HFFc6 (cell line): Measurements from ENCODE around the gene NPAS3. TPM values are rescaled to one million over a fixed set of nuclear protein-coding genes. Genes with fewer than 3 reads are reported as not detected.

Source experiments
- DNase-seq: peaks from one replicate; pipeline ENCODE4 v3.0.0-alpha.2; 2018
- H3K27ac Mint-ChIP-seq: 2 replicates; pipeline ENCODE4 v1.8.0; 2020; ENCODE audit warnings: mild to moderate bottlenecking, mixed read lengths
- H3K27me3 Mint-ChIP-seq: 2 replicates; pipeline ENCODE4 v1.8.0; 2021; ENCODE audit warnings: mild to moderate bottlenecking, moderate library complexity, mixed read lengths; ENCODE audit not compliant: insufficient read depth
- H3K36me3 Mint-ChIP-seq: 2 replicates; pipeline ENCODE4 v1.8.0; 2021; ENCODE audit warnings: low read depth, mixed read lengths
- H3K4me1 Mint-ChIP-seq: 2 replicates; pipeline ENCODE4 v1.8.0; 2020; ENCODE audit warnings: low read depth, mixed read lengths
- H3K4me3 Mint-ChIP-seq: 2 replicates; pipeline ENCODE4 v1.8.0; 2020; ENCODE audit warnings: mild to moderate bottlenecking, moderate library complexity, mixed read lengths
- H3K9me3 Mint-ChIP-seq: 2 replicates; pipeline ENCODE4 v1.8.0; 2020; ENCODE audit warnings: mild to moderate bottlenecking, mixed read lengths
- total RNA-seq, 6 experiments: library from RNA; stranded (reverse); fragmentation: NEBNext Ultra II Directional; extraction: Animal tissue kit (Norgen Biotek cat#: 25700); gene quantifications; 2 replicates in 1 of 6; 3 replicates in 5 of 6; pipeline ENCODE4 v1.2.3, GENCODE V29; 2021
- TF ChIP-seq, protein P1 (sequence below): fragments of 200-600 bp; sonication (generic); IDR thresholded peaks from 2 replicates; pipeline ENCODE4 v1.5.0; 2021; ENCODE audit warnings: antibody characterized with exemption, mild to moderate bottlenecking

The NPAS3 gene
- total RNA-seq, 6 experiments from 2014 or later: not detected

DNA sequence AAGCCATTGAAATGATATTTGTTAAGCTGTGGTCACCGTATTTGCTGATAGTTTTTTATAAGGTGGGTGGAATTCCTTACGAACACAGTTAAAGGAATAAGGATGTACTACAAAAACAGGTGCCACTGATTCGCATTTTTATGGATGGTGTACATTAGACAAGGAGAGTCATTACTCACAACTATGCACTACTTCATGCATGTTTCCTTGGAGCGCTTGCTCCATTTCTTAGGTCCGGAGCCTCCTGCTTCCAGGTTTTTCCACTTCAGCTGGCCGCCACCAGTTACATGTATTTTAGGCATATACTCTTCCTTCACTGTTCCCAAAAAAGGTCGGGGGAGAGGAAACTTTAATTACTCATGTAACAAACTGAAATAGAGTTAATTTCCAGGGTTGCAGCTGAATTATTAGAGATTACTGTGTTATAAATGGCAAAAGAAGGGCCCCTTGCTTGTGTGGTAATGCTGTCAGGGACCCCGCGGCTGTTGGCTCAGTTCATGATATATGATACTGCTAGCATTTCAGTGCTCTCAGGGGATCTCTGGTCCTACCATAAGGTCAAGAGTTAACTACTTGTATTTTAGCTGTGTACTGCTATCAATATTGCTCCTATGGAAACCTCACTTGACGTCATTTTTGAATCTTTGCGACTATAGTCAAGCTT, 454.7 kb downstream of the NPAS3 start:
- no peaks in the 10 kb centered on the region for H3K4me1 Mint-ChIP-seq

DNA sequence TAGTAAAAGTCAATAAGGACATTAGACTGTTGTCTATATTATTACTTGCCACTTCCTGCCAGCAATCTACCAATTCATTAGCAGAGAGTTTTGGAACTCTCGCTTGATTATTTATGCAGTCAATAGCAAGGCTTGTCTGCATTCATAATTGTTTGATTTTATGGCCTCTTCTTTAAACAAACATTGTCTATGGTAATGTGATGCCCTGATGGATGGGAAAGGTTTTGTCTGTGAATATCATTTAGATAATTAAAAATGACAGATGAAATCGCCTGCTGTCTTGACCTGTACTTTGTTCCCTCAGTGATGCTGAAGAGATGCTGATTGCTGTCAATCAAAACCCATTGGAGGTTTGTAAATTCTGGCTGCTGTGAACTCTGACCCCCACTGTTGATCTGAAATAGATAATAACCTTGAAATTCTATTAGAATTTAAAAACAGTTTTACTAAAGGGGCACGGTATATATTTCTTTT, 455.3 kb downstream of the NPAS3 start:
- Mint-ChIP-seq H3K4me1 (no peaks in the 10 kb centered on the region), H3K27ac (no peak overlapping the region), H3K4me3 (no peak overlapping the region), H3K9me3 (no peaks in the 10 kb centered on the region; the same call in 1 of the 2 replicates), H3K27me3 (no peaks in the 10 kb centered on the region), H3K36me3 (no peaks in the 10 kb centered on the region)
- TF ChIP-seq, protein P1, sequence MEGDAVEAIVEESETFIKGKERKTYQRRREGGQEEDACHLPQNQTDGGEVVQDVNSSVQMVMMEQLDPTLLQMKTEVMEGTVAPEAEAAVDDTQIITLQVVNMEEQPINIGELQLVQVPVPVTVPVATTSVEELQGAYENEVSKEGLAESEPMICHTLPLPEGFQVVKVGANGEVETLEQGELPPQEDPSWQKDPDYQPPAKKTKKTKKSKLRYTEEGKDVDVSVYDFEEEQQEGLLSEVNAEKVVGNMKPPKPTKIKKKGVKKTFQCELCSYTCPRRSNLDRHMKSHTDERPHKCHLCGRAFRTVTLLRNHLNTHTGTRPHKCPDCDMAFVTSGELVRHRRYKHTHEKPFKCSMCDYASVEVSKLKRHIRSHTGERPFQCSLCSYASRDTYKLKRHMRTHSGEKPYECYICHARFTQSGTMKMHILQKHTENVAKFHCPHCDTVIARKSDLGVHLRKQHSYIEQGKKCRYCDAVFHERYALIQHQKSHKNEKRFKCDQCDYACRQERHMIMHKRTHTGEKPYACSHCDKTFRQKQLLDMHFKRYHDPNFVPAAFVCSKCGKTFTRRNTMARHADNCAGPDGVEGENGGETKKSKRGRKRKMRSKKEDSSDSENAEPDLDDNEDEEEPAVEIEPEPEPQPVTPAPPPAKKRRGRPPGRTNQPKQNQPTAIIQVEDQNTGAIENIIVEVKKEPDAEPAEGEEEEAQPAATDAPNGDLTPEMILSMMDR: no peak
- no peak for DNase-seq

More for the DNA sequence above, 454.7 kb downstream of the NPAS3 start:
- no peak overlapping the region for H3K4me3 Mint-ChIP-seq
- H3K9me3 Mint-ChIP-seq: no peaks in the 10 kb centered on the region; the same call in 1 of the 2 replicates
- H3K36me3 Mint-ChIP-seq: no peaks in the 10 kb centered on the region
- TF ChIP-seq, protein P1: no peak
- H3K27ac Mint-ChIP-seq: no peak overlapping the region
- DNase-seq: no peak
- H3K27me3 Mint-ChIP-seq: no peaks in the 10 kb centered on the region; the same call in 1 of the 2 replicates

DNA sequence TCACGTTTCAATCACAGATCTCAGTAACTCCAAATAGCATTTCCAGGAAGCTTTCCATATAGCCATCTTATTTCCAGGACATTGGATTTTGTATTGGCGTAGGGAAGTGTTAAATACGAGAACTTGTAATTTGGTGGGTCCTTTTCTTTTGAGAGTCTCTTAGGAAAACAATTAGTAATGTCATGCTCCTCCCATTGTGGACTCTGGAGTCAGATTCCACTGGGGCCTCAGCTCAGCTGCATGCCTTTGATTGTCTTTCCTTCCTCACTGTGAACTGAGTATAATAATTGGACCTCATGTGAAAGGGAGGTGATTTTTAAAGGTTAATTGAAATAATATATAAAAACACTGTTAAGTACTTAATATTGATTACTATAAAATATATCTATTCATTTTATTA, 462.6 kb downstream of the NPAS3 start:
- peaks cover 1% of the 10 kb centered on the region; the same call in 1 of the 2 replicates for H3K27me3 Mint-ChIP-seq
- H3K27ac Mint-ChIP-seq: no peak overlapping the region
- peaks cover 5% of the 10 kb centered on the region; the same call in 1 of the 2 replicates for H3K9me3 Mint-ChIP-seq
- no peaks in the 10 kb centered on the region for H3K4me1 Mint-ChIP-seq
- H3K36me3 Mint-ChIP-seq: no peaks in the 10 kb centered on the region
- TF ChIP-seq, protein P1: no peak
- H3K4me3 Mint-ChIP-seq: no peak overlapping the region
- DNase-seq: no peak

DNA sequence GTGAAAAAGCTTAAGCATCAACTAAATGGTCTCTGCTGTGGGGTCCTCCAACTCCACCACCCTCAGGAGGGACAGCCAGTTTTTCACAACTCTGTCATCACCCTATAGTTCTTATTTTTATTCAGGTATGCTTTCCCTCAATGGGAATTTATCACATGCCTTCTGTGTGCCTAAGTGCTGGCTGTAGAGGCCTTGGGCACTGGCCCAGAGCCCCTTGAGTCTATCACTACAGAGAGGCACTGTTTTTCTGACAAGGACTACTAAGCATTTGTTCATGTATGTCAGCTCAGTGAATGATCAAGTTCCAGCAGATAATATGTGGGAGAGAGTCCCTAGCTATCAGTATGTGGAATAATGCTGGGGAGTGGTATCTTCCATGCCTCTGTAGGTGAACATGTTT, 463.9 kb downstream of the NPAS3 start:
- TF ChIP-seq, protein P1: no peak
- H3K27me3 Mint-ChIP-seq: peaks cover 1% of the 10 kb centered on the region; the same call in 1 of the 2 replicates
- no peak overlapping the region for H3K4me3 Mint-ChIP-seq
- no peak overlapping the region for H3K27ac Mint-ChIP-seq
- H3K9me3 Mint-ChIP-seq: peaks cover 7% of the 10 kb centered on the region; the same call in 1 of the 2 replicates
- H3K36me3 Mint-ChIP-seq: no peaks in the 10 kb centered on the region
- H3K4me1 Mint-ChIP-seq: no peaks in the 10 kb centered on the region
- DNase-seq: no peak

DNA sequence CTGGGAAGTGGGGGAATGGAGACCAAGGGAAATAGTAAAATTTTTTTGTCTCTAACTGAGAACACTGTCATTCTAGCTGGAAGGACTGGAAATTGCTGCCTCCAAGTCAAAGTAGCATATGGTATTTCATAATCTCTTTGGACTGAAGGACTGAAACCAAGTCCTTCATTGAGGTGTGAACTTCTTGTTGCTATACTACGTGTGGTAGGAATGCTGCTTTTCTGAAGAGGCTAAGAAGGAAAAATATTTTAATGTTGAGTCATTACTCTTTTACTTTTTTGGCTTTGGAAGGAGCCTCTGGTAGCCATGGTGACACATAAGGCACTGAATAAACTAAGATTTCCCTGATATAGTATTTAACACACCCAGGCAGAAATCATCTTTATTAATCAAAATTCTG, 465.4 kb downstream of the NPAS3 start:
- peak; percentile 72 for DNase-seq
- Mint-ChIP-seq H3K36me3 (no peaks in the 10 kb centered on the region), H3K9me3 (peaks cover 10% of the 10 kb centered on the region; the same call in 1 of the 2 replicates), H3K4me1 (no peaks in the 10 kb centered on the region), H3K27me3 (peaks cover 1% of the 10 kb centered on the region; the same call in 1 of the 2 replicates), H3K27ac (no peak overlapping the region), H3K4me3 (no peak overlapping the region)
- TF ChIP-seq, protein P1: no peak
